HepG2 (cell line): Measurements from ENCODE around the gene CBLC. TPM values are rescaled to one million over a fixed set of nuclear protein-coding genes. Genes with fewer than 3 reads are reported as not detected.

Source experiments
- BRCA1 ChIP-seq: sonication (generic); formaldehyde crosslinking; IDR thresholded peaks from 2 replicates; pipeline ENCODE4 v1.4.0; 2020; ENCODE audit warnings: missing genetic modification reagents
- DPF2 ChIP-seq: sonication (generic); formaldehyde crosslinking; IDR thresholded peaks from 2 replicates; pipeline ENCODE4 v1.4.0; 2020; ENCODE audit warnings: mild to moderate bottlenecking, low read depth, missing genetic modification reagents, borderline replicate concordance
- GPBP1L1 ChIP-seq: sonication (generic); formaldehyde crosslinking; IDR thresholded peaks from 2 replicates; pipeline ENCODE4 v1.5.0; 2020; ENCODE audit warnings: mild to moderate bottlenecking, missing genetic modification reagents
- MED13 ChIP-seq: sonication (generic); formaldehyde crosslinking; IDR thresholded peaks from 2 replicates; pipeline ENCODE4 v1.5.0; 2020; ENCODE audit warnings: missing genetic modification reagents
- NFE2L2 ChIP-seq: fragments of 150-350 bp; IDR thresholded peaks from 2 replicates; pipeline ENCODE4 v1.6.1; 2014; ENCODE audit warnings: low read length
- PRDM10 ChIP-seq: sonication (generic); formaldehyde crosslinking; IDR thresholded peaks from 2 replicates; pipeline ENCODE4 v1.4.0; 2020; ENCODE audit warnings: low read depth, missing genetic modification reagents
- RFX1 ChIP-seq: fragments of 450-650 bp; IDR thresholded peaks from 2 replicates; pipeline ENCODE4 v1.6.1; 2017
- SALL1 ChIP-seq: sonication (generic); formaldehyde crosslinking; IDR thresholded peaks from 2 replicates; pipeline ENCODE4 v1.8.0; 2022; ENCODE audit warnings: mild to moderate bottlenecking, missing genetic modification reagents
- SMYD3 ChIP-seq: sonication (generic); formaldehyde crosslinking; IDR thresholded peaks from 2 replicates; pipeline ENCODE4 v1.8.1; 2023; ENCODE audit warnings: mild to moderate bottlenecking, missing genetic modification reagents
- TSC22D2 ChIP-seq: sonication (generic); formaldehyde crosslinking; IDR thresholded peaks from 2 replicates; pipeline ENCODE4 v1.5.1; 2020; ENCODE audit warnings: missing genetic modification reagents, mild to moderate bottlenecking, borderline replicate concordance
- ZBTB42 ChIP-seq: sonication (generic); formaldehyde crosslinking; IDR thresholded peaks from 2 replicates; pipeline ENCODE4 v1.5.0; 2020; ENCODE audit warnings: mild to moderate bottlenecking, missing genetic modification reagents
- ZBTB7A ChIP-seq: sonication (generic); formaldehyde crosslinking; IDR thresholded peaks from 2 replicates; pipeline ENCODE4 v1.8.0; 2022; ENCODE audit warnings: mild to moderate bottlenecking, missing genetic modification reagents
- ZKSCAN5 ChIP-seq: sonication (generic); formaldehyde crosslinking; IDR thresholded peaks from 2 replicates; pipeline ENCODE4 v1.5.1; 2020; ENCODE audit warnings: mild to moderate bottlenecking, missing genetic modification reagents
- ZNF205 ChIP-seq: IDR thresholded peaks from 2 replicates; pipeline ENCODE4 v1.6.1; 2018; ENCODE audit warnings: missing biosample characterization, missing genetic modification reagents
- ZNF235 ChIP-seq: sonication (generic); formaldehyde crosslinking; IDR thresholded peaks from 2 replicates; pipeline ENCODE4 v1.8.1; 2023; ENCODE audit warnings: mild to moderate bottlenecking, missing genetic modification reagents, borderline replicate concordance
- ZNF256 ChIP-seq: sonication (generic); formaldehyde crosslinking; conservative IDR thresholded peaks from 2 replicates; pipeline ENCODE4 v1.4.0; 2020; ENCODE audit warnings: missing genetic modification reagents
- ZNF34 ChIP-seq: sonication (generic); formaldehyde crosslinking; IDR thresholded peaks from 2 replicates; pipeline ENCODE4 v1.4.0; 2020; ENCODE audit warnings: mild to moderate bottlenecking, missing genetic modification reagents, borderline replicate concordance
- ZNF512B ChIP-seq: sonication (generic); formaldehyde crosslinking; IDR thresholded peaks from 2 replicates; pipeline ENCODE4 v1.5.1; 2020; ENCODE audit warnings: missing genetic modification reagents, mild to moderate bottlenecking, borderline replicate concordance
- polyA plus RNA-seq, 8 experiments: library from polyadenylated mRNA; depleted of rRNA in 3 of 8; stranded (reverse) in 7 of 8; unstranded in 1 of 8; fragments of >200 nt; fragmentation: Illumina TruSeq in 4 of 8; extraction: Trizol in 4 of 8; gene quantifications; 2 replicates each; pipeline versions ENCODE4 v1.2.1 to v1.2.3, GENCODE V29; 2011 to 2016; ENCODE audit warnings: low read depth in 4 of 8, missing spikeins in 1 of 8, mixed read lengths in 1 of 8; ENCODE audit not compliant: insufficient read depth in 1 of 8
- total RNA-seq, 5 experiments: library from RNA; depleted of rRNA; stranded (reverse); fragments of >200 nt; fragmentation: Illumina TruSeq; extraction: Trizol; gene quantifications; 2 replicates each; pipeline ENCODE4 v1.2.3, GENCODE V29; 2016; ENCODE audit warnings: low read depth in 1 of 5
- TF ChIP-seq, protein P1 (sequence below): sonication (generic); formaldehyde crosslinking; conservative IDR thresholded peaks from 2 replicates; pipeline ENCODE4 v1.8.1; 2023; ENCODE audit warnings: missing genetic modification reagents

The CBLC gene
- total and polyA plus RNA-seq, 2 of the 13 experiments (the other 11 are each of a cell fraction or from before 2014, with no cell fraction given) = 1.8 to 2.6 TPM

GRCh38 chr19:44845612-44846454 is 68.1 kb downstream of the CBLC start, which contains the start of gene NECTIN2 (continued):
- TF ChIP-seq, protein P1, sequence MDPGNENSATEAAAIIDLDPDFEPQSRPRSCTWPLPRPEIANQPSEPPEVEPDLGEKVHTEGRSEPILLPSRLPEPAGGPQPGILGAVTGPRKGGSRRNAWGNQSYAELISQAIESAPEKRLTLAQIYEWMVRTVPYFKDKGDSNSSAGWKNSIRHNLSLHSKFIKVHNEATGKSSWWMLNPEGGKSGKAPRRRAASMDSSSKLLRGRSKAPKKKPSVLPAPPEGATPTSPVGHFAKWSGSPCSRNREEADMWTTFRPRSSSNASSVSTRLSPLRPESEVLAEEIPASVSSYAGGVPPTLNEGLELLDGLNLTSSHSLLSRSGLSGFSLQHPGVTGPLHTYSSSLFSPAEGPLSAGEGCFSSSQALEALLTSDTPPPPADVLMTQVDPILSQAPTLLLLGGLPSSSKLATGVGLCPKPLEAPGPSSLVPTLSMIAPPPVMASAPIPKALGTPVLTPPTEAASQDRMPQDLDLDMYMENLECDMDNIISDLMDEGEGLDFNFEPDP (CRISPR knock-in tag) = no peak
- peak; percentile 34 for TF ChIP-seq PRDM10 (CRISPR knock-in tag)
- TF ChIP-seq RFX1 = no peak
- no peak for TF ChIP-seq DPF2 (CRISPR knock-in tag)
- no peak for TF ChIP-seq GPBP1L1 (CRISPR knock-in tag)
- TF ChIP-seq ZNF235 (CRISPR knock-in tag) = no peak
- TF ChIP-seq NFE2L2 = no peak
- no peak for TF ChIP-seq MED13 (CRISPR knock-in tag)
- no peak for TF ChIP-seq ZBTB42
- TF ChIP-seq ZNF34 = 0 out of 2 replicates have a peak, but pooled peaks have one; percentile 26
- no peak for TF ChIP-seq SMYD3 (CRISPR knock-in tag)
- TF ChIP-seq ZBTB7A (CRISPR knock-in tag) = no peak
- TF ChIP-seq ZNF205 (CRISPR knock-in tag) = peak; percentile 41; the same call in 1 of the 2 replicates
- TF ChIP-seq ZNF512B (CRISPR knock-in tag) = no peak
- no peak for TF ChIP-seq TSC22D2 (CRISPR knock-in tag)
- TF ChIP-seq ZKSCAN5 (CRISPR knock-in tag) = no peak
- no peak for TF ChIP-seq BRCA1 (CRISPR knock-in tag)
- TF ChIP-seq SALL1 (CRISPR knock-in tag) = peak; percentile 78
- TF ChIP-seq ZNF256 (CRISPR knock-in tag) = no peak
